ENCODE data around the gene TIMM17A. TPM values are rescaled to one million over a fixed set of nuclear protein-coding genes. Genes with fewer than 3 reads are reported as not detected.

Gene TIMM17A
- total and polyA plus RNA-seq, 2 of the 8 experiments (the other 6 are each of a cell fraction or from before 2014, with no cell fraction given), result 30.3 to 57.1 TPM

GRCh38 chr1:201939148-201939547, 16.2 kb upstream of the TIMM17A start (continued):
- TF ChIP-seq CHD7 (IDR thresholded peaks at IDR 0.05; ENCODE audit: insufficient replicate concordance, low read length) (no peak), CTCF (IDR thresholded peaks at IDR 0.05; ENCODE audit: control extremely low read depth in 1 of 3, insufficient read depth in 1 of 3, low read depth in 1 of 3, low read length in 3 of 3) (no peak), KDM4A (IDR thresholded peaks at IDR 0.05; ENCODE audit: low read depth, low read length, severe bottlenecking) (no peak), SRF (IDR thresholded peaks at IDR 0.05; ENCODE audit: low read depth, low read length) (no peak), TEAD4 (IDR thresholded peaks at IDR 0.05; ENCODE audit: low read depth, low read length) (no peak), CREB1 (IDR thresholded peaks at IDR 0.05) (no peak), GTF2F1 (IDR thresholded peaks at IDR 0.05; ENCODE audit: borderline replicate concordance, low read depth, low read length) (no peak), SP2 (IDR thresholded peaks at IDR 0.05; ENCODE audit: low read length) (no peak), BRCA1 (IDR thresholded peaks at IDR 0.05; ENCODE audit: low read depth, low read length) (no peak), KDM1A (IDR thresholded peaks at IDR 0.05; ENCODE audit: borderline replicate concordance, low read length) (no peak)
